ENCODE measurements around the gene COL4A2.

COL4A2 gene

DNA sequence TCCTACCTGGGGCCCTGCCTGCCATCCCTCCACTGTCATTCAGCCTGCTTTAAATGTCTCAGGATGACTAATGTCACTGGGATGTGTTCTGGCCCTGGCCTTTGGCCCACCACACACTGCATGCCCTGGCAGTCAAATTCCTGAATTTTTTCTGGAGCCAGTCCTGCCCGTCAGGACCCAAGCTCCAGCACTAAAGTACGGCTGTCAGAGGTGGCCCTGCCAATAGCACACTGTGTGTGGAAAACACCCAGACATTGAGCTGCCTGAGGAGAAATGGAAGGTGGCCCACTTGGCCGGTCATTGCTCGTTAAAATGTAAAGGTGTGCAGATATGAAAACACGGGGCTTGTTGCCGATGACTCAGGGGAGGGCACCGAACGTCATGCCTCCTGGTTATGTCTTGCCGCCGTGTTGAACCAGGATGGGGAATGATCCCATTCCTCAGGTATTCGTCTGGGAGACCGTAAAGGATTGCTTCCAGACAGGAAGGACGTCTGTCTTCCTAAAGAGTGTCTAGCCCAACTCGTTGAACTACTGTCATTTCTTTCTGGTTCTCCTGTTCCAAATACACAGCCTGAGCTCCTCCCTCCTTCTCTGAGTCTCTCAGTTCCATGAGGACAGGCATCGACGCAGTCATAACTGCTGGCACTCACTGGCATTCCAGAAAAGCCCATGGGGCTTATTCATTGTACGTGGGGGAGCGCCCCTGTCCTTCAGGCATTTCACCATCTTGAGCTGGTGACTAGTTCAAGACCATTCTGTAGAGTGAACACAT, 40.6 kb downstream of the COL4A2 start:
- Histone ChIP-seq H3K9me3 (ENCODE audit: insufficient read depth, low read depth, low read length) (no peaks in the 10 kb centered on the region), H3K9me2 (replicated peaks; ENCODE audit: low read depth, low read length) (no peaks in the 10 kb centered on the region), H3K4me2 (ENCODE audit: low read depth, low read length, poor library complexity, severe bottlenecking) (no peak overlapping the region), H4K20me1 (ENCODE audit: insufficient read depth, low read length, poor library complexity, severe bottlenecking) (no peaks in the 10 kb centered on the region), H3K4me1 (ENCODE audit: insufficient read depth, low read length, poor library complexity, severe bottlenecking) (no peaks in the 10 kb centered on the region), H3K27me3 (ENCODE audit: insufficient read depth, low read length, poor library complexity, severe bottlenecking) (no peaks in the 10 kb centered on the region), H3K9ac (ENCODE audit: low read depth, low read length, poor library complexity, severe bottlenecking) (no peak overlapping the region), H3K36me3 (ENCODE audit: insufficient read depth, low read length) (no peaks in the 10 kb centered on the region), H3K4me3 (ENCODE audit: low read length, poor library complexity, severe bottlenecking) (no peak overlapping the region), H3F3A (ENCODE audit: low read depth) (no peaks in the 10 kb centered on the region), H3K79me2 (ENCODE audit: insufficient read depth, low read length) (no peaks in the 10 kb centered on the region), H2AFZ (ENCODE audit: low read length) (no peak overlapping the region)
- no peak for TF ChIP-seq EZH2phosphoT487 (IDR thresholded peaks at IDR 0.05; ENCODE audit: borderline replicate concordance)
- TF ChIP-seq, protein P1, sequence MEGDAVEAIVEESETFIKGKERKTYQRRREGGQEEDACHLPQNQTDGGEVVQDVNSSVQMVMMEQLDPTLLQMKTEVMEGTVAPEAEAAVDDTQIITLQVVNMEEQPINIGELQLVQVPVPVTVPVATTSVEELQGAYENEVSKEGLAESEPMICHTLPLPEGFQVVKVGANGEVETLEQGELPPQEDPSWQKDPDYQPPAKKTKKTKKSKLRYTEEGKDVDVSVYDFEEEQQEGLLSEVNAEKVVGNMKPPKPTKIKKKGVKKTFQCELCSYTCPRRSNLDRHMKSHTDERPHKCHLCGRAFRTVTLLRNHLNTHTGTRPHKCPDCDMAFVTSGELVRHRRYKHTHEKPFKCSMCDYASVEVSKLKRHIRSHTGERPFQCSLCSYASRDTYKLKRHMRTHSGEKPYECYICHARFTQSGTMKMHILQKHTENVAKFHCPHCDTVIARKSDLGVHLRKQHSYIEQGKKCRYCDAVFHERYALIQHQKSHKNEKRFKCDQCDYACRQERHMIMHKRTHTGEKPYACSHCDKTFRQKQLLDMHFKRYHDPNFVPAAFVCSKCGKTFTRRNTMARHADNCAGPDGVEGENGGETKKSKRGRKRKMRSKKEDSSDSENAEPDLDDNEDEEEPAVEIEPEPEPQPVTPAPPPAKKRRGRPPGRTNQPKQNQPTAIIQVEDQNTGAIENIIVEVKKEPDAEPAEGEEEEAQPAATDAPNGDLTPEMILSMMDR (conservative IDR thresholded peaks at IDR 0.05; ENCODE audit: low read length), result no peak

DNA sequence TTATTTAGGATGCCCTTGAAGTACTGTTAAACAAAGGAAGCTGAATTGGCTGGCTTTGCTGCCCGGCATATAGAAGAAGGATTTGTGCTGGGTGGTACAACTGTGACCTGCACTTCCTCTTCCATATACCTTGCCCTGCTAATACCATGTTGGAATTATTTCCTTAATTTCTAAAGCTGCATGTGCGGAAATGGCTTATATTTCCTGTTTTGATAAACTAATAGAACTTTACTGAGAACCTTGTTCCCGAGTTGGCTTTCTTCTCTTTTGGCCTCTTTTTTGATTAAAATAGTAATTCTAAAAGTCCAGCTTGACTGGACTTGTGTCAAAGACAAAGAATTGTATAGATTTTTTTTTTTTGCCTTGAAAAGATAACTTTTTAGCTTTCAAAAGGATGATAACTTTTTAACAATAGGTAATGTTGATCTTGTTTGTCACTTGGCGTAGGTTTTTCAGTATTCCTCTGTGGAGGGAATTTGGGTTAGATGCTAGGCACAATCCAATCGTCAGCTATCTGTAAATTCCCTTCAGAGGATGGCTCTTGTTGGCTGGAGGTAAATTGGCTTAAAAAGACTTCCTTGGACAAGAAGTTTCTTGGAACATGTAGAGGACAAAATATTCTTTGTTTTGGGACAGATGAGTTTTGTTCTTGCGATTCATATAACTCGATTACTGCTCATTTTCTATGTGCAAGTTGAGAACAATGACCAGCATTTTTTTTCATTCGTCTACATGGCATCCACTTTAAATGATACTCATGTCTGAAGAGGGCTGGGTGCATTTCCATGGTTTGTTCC, 41.4 kb downstream of the COL4A2 start:
- Histone ChIP-seq H3K9me2 (replicated peaks; ENCODE audit: low read depth, low read length) (no peaks in the 10 kb centered on the region), H3K9ac (ENCODE audit: low read depth, low read length, poor library complexity, severe bottlenecking) (no peak overlapping the region), H4K20me1 (ENCODE audit: insufficient read depth, low read length, poor library complexity, severe bottlenecking) (no peaks in the 10 kb centered on the region), H3K9me3 (ENCODE audit: insufficient read depth, low read depth, low read length) (no peaks in the 10 kb centered on the region), H3K4me2 (ENCODE audit: low read depth, low read length, poor library complexity, severe bottlenecking) (no peak overlapping the region), H3K4me3 (ENCODE audit: low read length, poor library complexity, severe bottlenecking) (no peak overlapping the region), H3K36me3 (ENCODE audit: insufficient read depth, low read length) (no peaks in the 10 kb centered on the region), H3K27me3 (ENCODE audit: insufficient read depth, low read length, poor library complexity, severe bottlenecking) (no peaks in the 10 kb centered on the region), H3K4me1 (ENCODE audit: insufficient read depth, low read length, poor library complexity, severe bottlenecking) (no peaks in the 10 kb centered on the region), H3K79me2 (ENCODE audit: insufficient read depth, low read length) (no peaks in the 10 kb centered on the region), H3F3A (ENCODE audit: low read depth) (no peaks in the 10 kb centered on the region), H2AFZ (ENCODE audit: low read length) (no peak overlapping the region)
- TF ChIP-seq EZH2phosphoT487 (IDR thresholded peaks at IDR 0.05; ENCODE audit: borderline replicate concordance), result no peak
- TF ChIP-seq, protein P1 (conservative IDR thresholded peaks at IDR 0.05; ENCODE audit: low read length), result no peak

DNA sequence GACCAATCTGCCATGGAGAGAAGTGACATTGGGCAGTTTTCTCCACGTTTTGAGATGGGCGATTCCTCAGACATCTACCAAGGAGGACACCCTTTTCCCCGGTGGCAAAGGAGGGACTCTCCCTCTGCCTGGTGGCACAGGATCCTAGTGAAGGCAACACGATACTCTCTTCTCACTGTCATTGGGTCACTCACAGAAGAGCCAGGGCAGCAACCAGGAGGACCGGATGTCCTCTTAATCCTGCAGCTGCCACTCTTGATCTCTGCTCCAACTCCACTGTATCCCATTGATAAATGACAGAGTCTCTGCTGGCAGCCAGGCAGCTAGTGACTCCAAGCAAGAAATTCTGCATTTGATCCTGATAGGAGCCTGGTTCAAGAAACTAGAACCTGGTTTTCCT, 42.2 kb downstream of the COL4A2 start:
- TF ChIP-seq, protein P1 (conservative IDR thresholded peaks at IDR 0.05; ENCODE audit: low read length), result no peak
- no peak for TF ChIP-seq EZH2phosphoT487 (IDR thresholded peaks at IDR 0.05; ENCODE audit: borderline replicate concordance)
- Histone ChIP-seq H4K20me1 (ENCODE audit: insufficient read depth, low read length, poor library complexity, severe bottlenecking) (no peaks in the 10 kb centered on the region), H3K4me2 (ENCODE audit: low read depth, low read length, poor library complexity, severe bottlenecking) (no peak overlapping the region), H3K9ac (ENCODE audit: low read depth, low read length, poor library complexity, severe bottlenecking) (no peak overlapping the region), H3K4me1 (ENCODE audit: insufficient read depth, low read length, poor library complexity, severe bottlenecking) (no peaks in the 10 kb centered on the region), H3K9me2 (replicated peaks; ENCODE audit: low read depth, low read length) (no peaks in the 10 kb centered on the region), H3K27me3 (ENCODE audit: insufficient read depth, low read length, poor library complexity, severe bottlenecking) (no peaks in the 10 kb centered on the region), H3K36me3 (ENCODE audit: insufficient read depth, low read length) (no peaks in the 10 kb centered on the region), H3K79me2 (ENCODE audit: insufficient read depth, low read length) (no peaks in the 10 kb centered on the region), H3K4me3 (ENCODE audit: low read length, poor library complexity, severe bottlenecking) (no peak overlapping the region), H3F3A (ENCODE audit: low read depth) (no peaks in the 10 kb centered on the region), H2AFZ (ENCODE audit: low read length) (no peak overlapping the region), H3K9me3 (ENCODE audit: insufficient read depth, low read depth, low read length) (no peaks in the 10 kb centered on the region)
